ENCODE results near the gene CUBN.

DNA sequence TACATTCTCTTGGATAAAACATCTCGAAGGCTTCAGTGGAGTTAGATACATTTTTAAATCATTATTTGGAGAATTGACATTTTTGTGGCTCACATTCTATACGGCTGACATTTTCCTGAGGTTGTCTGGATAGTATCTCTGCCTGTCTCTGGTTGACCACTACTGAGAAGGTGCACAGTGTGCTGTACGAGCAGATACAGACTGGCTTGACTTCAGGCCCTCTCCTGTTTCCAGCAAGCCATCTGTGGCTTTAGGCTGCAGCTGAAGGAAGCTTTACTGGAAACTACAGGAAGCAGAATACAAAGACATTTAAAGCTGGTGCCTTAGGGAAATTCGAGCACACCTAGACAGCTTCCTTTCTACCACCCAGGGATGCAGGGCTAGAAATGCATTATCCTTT, 273.0 kb downstream of the CUBN start:
- TF ChIP-seq MAFK (IDR thresholded peaks at IDR 0.05; ENCODE audit: partially characterized antibody), result no peak
- TF ChIP-seq, protein P1, sequence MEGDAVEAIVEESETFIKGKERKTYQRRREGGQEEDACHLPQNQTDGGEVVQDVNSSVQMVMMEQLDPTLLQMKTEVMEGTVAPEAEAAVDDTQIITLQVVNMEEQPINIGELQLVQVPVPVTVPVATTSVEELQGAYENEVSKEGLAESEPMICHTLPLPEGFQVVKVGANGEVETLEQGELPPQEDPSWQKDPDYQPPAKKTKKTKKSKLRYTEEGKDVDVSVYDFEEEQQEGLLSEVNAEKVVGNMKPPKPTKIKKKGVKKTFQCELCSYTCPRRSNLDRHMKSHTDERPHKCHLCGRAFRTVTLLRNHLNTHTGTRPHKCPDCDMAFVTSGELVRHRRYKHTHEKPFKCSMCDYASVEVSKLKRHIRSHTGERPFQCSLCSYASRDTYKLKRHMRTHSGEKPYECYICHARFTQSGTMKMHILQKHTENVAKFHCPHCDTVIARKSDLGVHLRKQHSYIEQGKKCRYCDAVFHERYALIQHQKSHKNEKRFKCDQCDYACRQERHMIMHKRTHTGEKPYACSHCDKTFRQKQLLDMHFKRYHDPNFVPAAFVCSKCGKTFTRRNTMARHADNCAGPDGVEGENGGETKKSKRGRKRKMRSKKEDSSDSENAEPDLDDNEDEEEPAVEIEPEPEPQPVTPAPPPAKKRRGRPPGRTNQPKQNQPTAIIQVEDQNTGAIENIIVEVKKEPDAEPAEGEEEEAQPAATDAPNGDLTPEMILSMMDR (IDR thresholded peaks at IDR 0.05), result no peak
- no peak for TF ChIP-seq KDM1A (IDR thresholded peaks at IDR 0.05; ENCODE audit: low read depth)
- TF ChIP-seq, protein P2, sequence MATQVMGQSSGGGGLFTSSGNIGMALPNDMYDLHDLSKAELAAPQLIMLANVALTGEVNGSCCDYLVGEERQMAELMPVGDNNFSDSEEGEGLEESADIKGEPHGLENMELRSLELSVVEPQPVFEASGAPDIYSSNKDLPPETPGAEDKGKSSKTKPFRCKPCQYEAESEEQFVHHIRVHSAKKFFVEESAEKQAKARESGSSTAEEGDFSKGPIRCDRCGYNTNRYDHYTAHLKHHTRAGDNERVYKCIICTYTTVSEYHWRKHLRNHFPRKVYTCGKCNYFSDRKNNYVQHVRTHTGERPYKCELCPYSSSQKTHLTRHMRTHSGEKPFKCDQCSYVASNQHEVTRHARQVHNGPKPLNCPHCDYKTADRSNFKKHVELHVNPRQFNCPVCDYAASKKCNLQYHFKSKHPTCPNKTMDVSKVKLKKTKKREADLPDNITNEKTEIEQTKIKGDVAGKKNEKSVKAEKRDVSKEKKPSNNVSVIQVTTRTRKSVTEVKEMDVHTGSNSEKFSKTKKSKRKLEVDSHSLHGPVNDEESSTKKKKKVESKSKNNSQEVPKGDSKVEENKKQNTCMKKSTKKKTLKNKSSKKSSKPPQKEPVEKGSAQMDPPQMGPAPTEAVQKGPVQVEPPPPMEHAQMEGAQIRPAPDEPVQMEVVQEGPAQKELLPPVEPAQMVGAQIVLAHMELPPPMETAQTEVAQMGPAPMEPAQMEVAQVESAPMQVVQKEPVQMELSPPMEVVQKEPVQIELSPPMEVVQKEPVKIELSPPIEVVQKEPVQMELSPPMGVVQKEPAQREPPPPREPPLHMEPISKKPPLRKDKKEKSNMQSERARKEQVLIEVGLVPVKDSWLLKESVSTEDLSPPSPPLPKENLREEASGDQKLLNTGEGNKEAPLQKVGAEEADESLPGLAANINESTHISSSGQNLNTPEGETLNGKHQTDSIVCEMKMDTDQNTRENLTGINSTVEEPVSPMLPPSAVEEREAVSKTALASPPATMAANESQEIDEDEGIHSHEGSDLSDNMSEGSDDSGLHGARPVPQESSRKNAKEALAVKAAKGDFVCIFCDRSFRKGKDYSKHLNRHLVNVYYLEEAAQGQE (IDR thresholded peaks at IDR 0.05), result no peak
- no peak for TF ChIP-seq POLR2A (IDR thresholded peaks at IDR 0.05; ENCODE audit: low read length)
- no peak for TF ChIP-seq RCOR1 (IDR thresholded peaks at IDR 0.05; ENCODE audit: low read depth, low read length)
